Astrocyte (in vitro differentiated cells and primary cell): Measurements from ENCODE around the gene TEX36. TPM values are rescaled to one million over a fixed set of nuclear protein-coding genes. Genes with fewer than 3 reads are reported as not detected.
"Not testable (repeated sequence)": the region's sequence is repeated elsewhere in the genome, so short reads cannot be mapped to it uniquely, and the experiment has no call there.

Experiments
- DNase-seq: peaks from one replicate; pipeline ENCODE4 v3.0.0-alpha.2; 2010; ENCODE audit warnings: low read depth
- FAIRE-seq: peaks from 2 replicates; lab custom pipeline; 2011; peaks lifted over from hg19 to GRCh38; lab: Jason Lieb, UNC
- H2AFZ ChIP-seq: 2 replicates; pipeline ENCODE4 v1.6.0; 2012; ENCODE audit warnings: low read depth, low read length, inconsistent platforms
- H3K27ac ChIP-seq: 2 replicates; pipeline ENCODE4 v1.5.1; 2011; ENCODE audit warnings: low read depth, low read length, inconsistent platforms
- H3K27me3 ChIP-seq: 2 replicates; pipeline ENCODE4 v1.6.0; 2011; ENCODE audit warnings: low read length, inconsistent platforms; ENCODE audit not compliant: insufficient read depth
- H3K36me3 ChIP-seq: 2 replicates; pipeline ENCODE4 v1.5.1; 2011; ENCODE audit warnings: low read length, inconsistent platforms; ENCODE audit not compliant: insufficient read depth
- H3K4me1 ChIP-seq: 2 replicates; pipeline ENCODE4 v1.5.1; 2011; ENCODE audit warnings: low read length, inconsistent platforms; ENCODE audit not compliant: insufficient read depth
- H3K4me2 ChIP-seq: 2 replicates; pipeline ENCODE4 v1.6.0; 2012; ENCODE audit warnings: low read length, inconsistent platforms
- H3K4me3 ChIP-seq: 2 replicates; pipeline ENCODE4 v1.5.1; 2011; ENCODE audit warnings: low read depth, mild to moderate bottlenecking, low read length, inconsistent platforms; ENCODE audit not compliant: insufficient read depth
- H3K79me2 ChIP-seq: 2 replicates; pipeline ENCODE4 v1.6.0; 2012; ENCODE audit warnings: mild to moderate bottlenecking, low read length, inconsistent platforms; ENCODE audit not compliant: insufficient read depth
- H3K9ac ChIP-seq: 2 replicates; pipeline ENCODE4 v1.6.0; 2012; ENCODE audit warnings: mild to moderate bottlenecking, low read length, inconsistent platforms
- H3K9me3 ChIP-seq: 2 replicates; pipeline ENCODE4 v1.5.1; 2012; ENCODE audit warnings: low read depth, mild to moderate bottlenecking, low read length, inconsistent platforms; ENCODE audit not compliant: insufficient read depth
- H4K20me1 ChIP-seq: 2 replicates; pipeline ENCODE4 v1.6.0; 2012; ENCODE audit warnings: low read length, inconsistent platforms; ENCODE audit not compliant: insufficient read depth
- H3K27ac Mint-ChIP-seq: one replicate; pipeline ENCODE4 v1.8.0; 2021; ENCODE audit warnings: mild to moderate bottlenecking, mixed read lengths; ENCODE audit not compliant: unreplicated experiment
- H3K27me3 Mint-ChIP-seq: one replicate; pipeline ENCODE4 v1.8.0; 2021; ENCODE audit warnings: low read depth, mixed read lengths; ENCODE audit not compliant: unreplicated experiment
- H3K36me3 Mint-ChIP-seq: one replicate; pipeline ENCODE4 v1.8.0; 2021; ENCODE audit warnings: low read depth, mixed read lengths; ENCODE audit not compliant: unreplicated experiment
- H3K4me1 Mint-ChIP-seq: one replicate; pipeline ENCODE4 v1.8.0; 2021; ENCODE audit warnings: low read depth, mixed read lengths; ENCODE audit not compliant: unreplicated experiment
- H3K4me3 Mint-ChIP-seq: one replicate; pipeline ENCODE4 v1.8.0; 2021; ENCODE audit warnings: mild to moderate bottlenecking, moderate library complexity, mixed read lengths; ENCODE audit not compliant: unreplicated experiment
- H3K9me3 Mint-ChIP-seq: one replicate; pipeline ENCODE4 v1.8.0; 2021; ENCODE audit warnings: mild to moderate bottlenecking, mixed read lengths; ENCODE audit not compliant: unreplicated experiment
- CTCF ChIP-seq: IDR thresholded peaks from 2 replicates; pipeline ENCODE4 v1.5.1; 2011; ENCODE audit warnings: low read depth, mild to moderate bottlenecking, inconsistent platforms, low read length, moderate library complexity; ENCODE audit not compliant: insufficient read depth
- EZH2 ChIP-seq: IDR thresholded peaks from 2 replicates; pipeline ENCODE4 v1.6.1; 2012; ENCODE audit warnings: mild to moderate bottlenecking, low read length, inconsistent platforms; ENCODE audit not compliant: insufficient read depth
- total RNA-seq: library from RNA; stranded (reverse); gene quantifications from 2 replicates; pipeline ENCODE4 v1.2.1, GENCODE V29; 2021

TEX36 gene
- total RNA-seq, 1 donor from 2014 or later = not detected

GRCh38 chr10:125719173-125720001 is 36.4 kb upstream of the TEX36 start, which contains the start of gene EDRF1:
EDRF1 (plus strand) TSS chr10:125719709; CDS start chr10:125719808, 99 bp downstream.
- H3K36me3 ChIP-seq = peaks cover 28% of the 10 kb centered on the region
- no peaks in the 10 kb centered on the region for H3K27me3 ChIP-seq
- peak within 1 kb of the TSS; percentile 96 for H2AFZ ChIP-seq
- DNase-seq (peak; percentile 93), FAIRE-seq (no peak)
- H3K79me2 ChIP-seq = peaks cover 27% of the 10 kb centered on the region
- H3K27ac ChIP-seq = peak within 1 kb of the TSS; percentile 88
- peak within 1 kb of the TSS; percentile 94 for H3K4me3 Mint-ChIP-seq
- H3K9ac ChIP-seq = peak within 1 kb of the TSS; percentile 99
- peak within 1 kb of the TSS; percentile 95 for H3K4me2 ChIP-seq
- H3K36me3 Mint-ChIP-seq = peaks cover 3% of the 10 kb centered on the region
- TF ChIP-seq CTCF (no peak), EZH2 (no peak)
- peaks cover 4% of the 10 kb centered on the region for H3K4me1 Mint-ChIP-seq
- H3K27me3 Mint-ChIP-seq = no peaks in the 10 kb centered on the region
- H3K9me3 ChIP-seq = no peaks in the 10 kb centered on the region
- H3K4me3 ChIP-seq = peak within 1 kb of the TSS; percentile 99
- peaks cover 3% of the 10 kb centered on the region for H4K20me1 ChIP-seq
- no peaks in the 10 kb centered on the region for H3K9me3 Mint-ChIP-seq
- H3K4me1 ChIP-seq = peaks cover 12% of the 10 kb centered on the region
- peak within 1 kb of the TSS; percentile 89 for H3K27ac Mint-ChIP-seq

- not testable (repeated sequence) for H3K36me3 Mint-ChIP-seq, H4K20me1 ChIP-seq, DNase-seq, H3K4me1 Mint-ChIP-seq, H3K79me2 ChIP-seq, H3K27me3 Mint-ChIP-seq, H3K27ac ChIP-seq, H3K4me3 ChIP-seq, H3K4me1 ChIP-seq, H3K27ac Mint-ChIP-seq, FAIRE-seq, H3K4me3 Mint-ChIP-seq, H3K9me3 ChIP-seq, H3K36me3 ChIP-seq, H3K9me3 Mint-ChIP-seq, H3K27me3 ChIP-seq, H3K9ac ChIP-seq, H3K4me2 ChIP-seq, H2AFZ ChIP-seq
Measured at GRCh38 chr10:125714728-125715127, 31.8 kb upstream of the TEX36 start.

- Histone ChIP-seq H3K4me1 (no peaks in the 10 kb centered on the region), H3K27ac (no peak overlapping the region), H3K36me3 (no peaks in the 10 kb centered on the region), H3K27me3 (no peaks in the 10 kb centered on the region), H2AFZ (no peak overlapping the region), H3K9me3 (no peaks in the 10 kb centered on the region), H3K4me2 (no peak overlapping the region), H3K4me3 (no peak overlapping the region), H3K9ac (no peak overlapping the region), H3K79me2 (no peaks in the 10 kb centered on the region), H4K20me1 (no peaks in the 10 kb centered on the region)
- Mint-ChIP-seq H3K36me3 (peaks cover 4% of the 10 kb centered on the region), H3K4me3 (no peak overlapping the region), H3K4me1 (peaks cover 16% of the 10 kb centered on the region), H3K9me3 (peaks cover 3% of the 10 kb centered on the region), H3K27me3 (no peaks in the 10 kb centered on the region), H3K27ac (no peak overlapping the region)
- DNase-seq = no peak
- no peak for FAIRE-seq
- TF ChIP-seq CTCF (no peak), EZH2 (no peak)
Measured at GRCh38 chr10:125711110-125711750, 28.3 kb upstream of the TEX36 start.
